GM19035 (cell line): ENCODE results near the gene MMP26.
"Not testable (repeated sequence)": the region's sequence is repeated elsewhere in the genome, so short reads cannot be mapped to it uniquely, and the experiment has no call there.

ENCODE experiments used
- ATAC-seq: cut with Tn5 transposase; IDR thresholded peaks from one replicate; pipeline ENCODE4 v1.9.1; 2021; ENCODE audit not compliant: unreplicated experiment

Gene MMP26

GRCh38 chr11:4722616-4723534 is 18.3 kb downstream of the MMP26 start:
- ATAC-seq, result not testable (repeated sequence)

- ATAC-seq, result no peak
Measured at GRCh38 chr11:4727171-4727570, 22.6 kb downstream of the MMP26 start.

GRCh38 chr11:4740735-4741134 is 36.2 kb downstream of the MMP26 start:
- no peak for ATAC-seq

GRCh38 chr11:4748438-4748837 is 43.9 kb downstream of the MMP26 start:
- no peak for ATAC-seq

- ATAC-seq, result no peak
Measured at GRCh38 chr11:4751201-4751600, 46.6 kb downstream of the MMP26 start.
